Measurements from ENCODE around the gene ACAD11.
A peak's percentile ranks its signal among the peaks of the same experiment; 100 is the strongest.

ACAD11 gene, protein sequence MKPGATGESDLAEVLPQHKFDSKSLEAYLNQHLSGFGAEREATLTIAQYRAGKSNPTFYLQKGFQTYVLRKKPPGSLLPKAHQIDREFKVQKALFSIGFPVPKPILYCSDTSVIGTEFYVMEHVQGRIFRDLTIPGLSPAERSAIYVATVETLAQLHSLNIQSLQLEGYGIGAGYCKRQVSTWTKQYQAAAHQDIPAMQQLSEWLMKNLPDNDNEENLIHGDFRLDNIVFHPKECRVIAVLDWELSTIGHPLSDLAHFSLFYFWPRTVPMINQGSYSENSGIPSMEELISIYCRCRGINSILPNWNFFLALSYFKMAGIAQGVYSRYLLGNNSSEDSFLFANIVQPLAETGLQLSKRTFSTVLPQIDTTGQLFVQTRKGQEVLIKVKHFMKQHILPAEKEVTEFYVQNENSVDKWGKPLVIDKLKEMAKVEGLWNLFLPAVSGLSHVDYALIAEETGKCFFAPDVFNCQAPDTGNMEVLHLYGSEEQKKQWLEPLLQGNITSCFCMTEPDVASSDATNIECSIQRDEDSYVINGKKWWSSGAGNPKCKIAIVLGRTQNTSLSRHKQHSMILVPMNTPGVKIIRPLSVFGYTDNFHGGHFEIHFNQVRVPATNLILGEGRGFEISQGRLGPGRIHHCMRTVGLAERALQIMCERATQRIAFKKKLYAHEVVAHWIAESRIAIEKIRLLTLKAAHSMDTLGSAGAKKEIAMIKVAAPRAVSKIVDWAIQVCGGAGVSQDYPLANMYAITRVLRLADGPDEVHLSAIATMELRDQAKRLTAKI

GRCh38 chr3:132659365-132660051 is at the start of gene ACAD11:
Gene ACAD11 (minus strand): TSS chr3:132659809. CDS start chr3:132659751, 58 bp downstream.
- DNase-seq: peak; percentile 65 to 69

- DNase-seq: no peak
These were observed 44.1 kb upstream of the ACAD11 start for GRCh38 chr3:132703733-132704132.

GRCh38 chr3:132695422-132695821 is 35.8 kb upstream of the ACAD11 start:
- no peak for DNase-seq

DNA sequence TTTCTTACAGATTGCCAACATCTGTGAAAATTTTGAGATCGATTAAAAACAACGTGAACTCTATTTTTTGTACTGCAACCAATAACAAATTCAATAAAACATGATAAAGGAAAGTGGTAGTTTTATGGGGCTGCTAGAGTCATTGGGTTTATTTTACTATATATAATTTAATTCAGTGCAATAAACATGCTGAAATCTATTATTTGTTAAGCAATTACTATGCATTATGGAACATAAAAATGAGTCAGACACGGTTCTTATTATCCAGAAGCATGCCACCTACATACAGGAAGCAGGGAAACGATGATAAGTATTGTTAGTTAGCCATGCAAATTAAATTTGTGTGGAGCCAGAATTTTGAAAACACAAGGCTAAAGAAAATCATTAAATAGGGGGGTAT is 35.4 kb upstream of the ACAD11 start:
- no peak for DNase-seq

DNA sequence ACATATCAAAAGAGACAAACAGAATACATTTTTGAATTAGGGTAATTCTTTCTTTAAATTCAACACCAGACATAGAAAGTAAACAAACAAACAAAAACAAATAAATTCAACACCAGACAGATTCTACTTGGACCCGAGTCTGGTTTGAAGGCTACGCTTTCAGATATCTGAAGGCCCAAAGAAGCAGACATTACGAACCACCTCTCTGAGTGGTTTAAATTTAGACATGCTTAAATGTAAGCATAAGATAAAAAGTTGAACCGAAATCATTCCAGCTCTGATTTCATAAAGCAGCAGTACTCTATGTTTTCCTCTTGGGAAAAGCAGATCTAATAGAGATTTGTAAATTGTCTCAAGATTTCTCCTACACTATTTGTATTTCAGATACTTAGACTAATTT is 30.4 kb upstream of the ACAD11 start:
- no peak for DNase-seq

GRCh38 chr3:132682201-132682600 is 22.6 kb upstream of the ACAD11 start:
- DNase-seq: no peak

DNA sequence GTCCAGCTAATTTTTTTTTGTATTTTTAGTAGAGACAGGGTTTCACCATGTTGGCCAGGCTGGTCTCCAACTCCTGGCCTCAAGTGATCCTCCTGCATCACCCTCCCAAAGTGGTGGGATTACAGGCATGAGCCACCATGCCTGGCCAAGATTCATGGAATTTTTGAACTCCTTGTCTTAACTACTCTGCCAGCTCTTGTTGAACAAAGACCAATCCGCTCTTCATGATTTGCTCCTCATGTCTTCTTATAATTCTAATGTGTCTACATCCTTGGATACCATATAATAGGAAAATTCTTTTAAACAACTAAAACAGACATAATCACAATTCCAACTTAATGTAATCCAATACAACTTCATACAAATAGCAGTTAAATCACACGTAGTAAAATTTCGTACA is 21.8 kb upstream of the ACAD11 start:
- no peak for DNase-seq

GRCh38 chr3:132679911-132680310 is 20.3 kb upstream of the ACAD11 start:
- DNase-seq: no peak

DNA sequence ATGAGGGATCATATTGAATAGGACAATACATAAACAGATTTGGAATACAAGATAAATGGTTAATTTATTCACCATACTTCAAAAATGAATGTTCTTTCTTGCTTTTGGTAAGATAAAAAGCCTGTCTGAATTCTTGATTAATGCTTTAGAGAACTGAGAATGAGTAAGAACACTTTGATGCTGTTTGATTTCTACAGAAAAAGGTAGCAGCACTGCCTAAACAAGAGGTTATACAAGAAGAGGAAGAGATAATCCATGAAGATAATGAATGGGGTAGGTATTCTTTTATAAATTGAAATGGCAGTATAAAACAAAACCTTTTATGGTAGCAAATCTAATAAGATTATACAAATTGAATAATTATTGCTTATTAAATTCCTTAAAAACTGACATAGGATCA is 15.8 kb upstream of the ACAD11 start:
- no peak for DNase-seq

DNA sequence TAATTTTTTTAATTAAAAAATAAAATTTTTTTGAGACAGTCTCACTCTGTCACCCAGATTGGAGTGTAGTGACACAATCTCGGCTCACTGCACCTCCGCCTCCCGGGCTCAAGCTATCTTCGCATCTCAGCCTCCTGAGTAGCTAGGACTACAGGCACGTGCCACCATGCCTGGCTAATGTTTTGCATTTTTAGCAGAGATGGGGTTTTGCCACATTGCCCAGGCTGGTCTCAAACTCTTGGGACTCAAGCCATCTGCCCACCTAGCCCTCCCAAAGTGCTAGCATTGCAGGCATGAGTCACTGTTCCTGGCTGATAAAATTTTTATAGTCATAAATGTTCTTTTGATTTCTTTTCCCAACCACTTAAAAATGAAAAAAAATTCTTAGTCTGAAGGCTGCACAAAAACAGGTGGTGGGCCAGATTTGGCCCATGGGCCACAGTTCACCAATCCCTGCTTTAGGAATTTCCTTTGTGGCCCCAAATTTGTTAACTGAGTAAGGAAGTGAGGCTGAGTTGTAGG is 9.7 kb upstream of the ACAD11 start:
- no peak for DNase-seq

GRCh38 chr3:132665230-132665745 is 5.7 kb upstream of the ACAD11 start:
- no peak for DNase-seq

DNA sequence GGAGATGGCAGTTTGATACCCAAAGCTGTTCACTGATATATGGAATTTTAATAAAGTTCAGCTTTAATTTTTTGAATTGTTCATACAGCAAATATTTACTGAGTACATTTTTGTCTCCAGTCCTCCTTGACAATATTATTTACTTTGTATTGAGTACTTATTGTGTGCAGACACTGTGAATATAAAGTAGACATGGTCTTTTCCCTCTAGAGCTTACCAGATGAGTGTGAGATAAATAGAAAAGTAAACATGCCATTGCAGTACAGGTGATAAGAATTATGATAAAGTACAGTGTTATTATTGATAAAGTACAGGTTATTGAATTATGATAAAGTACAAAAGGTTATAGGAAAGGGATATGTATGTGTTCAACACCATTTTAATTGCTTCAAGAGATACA is 2.6 kb upstream of the ACAD11 start:
- DNase-seq: no peak

GRCh38 chr3:132661101-132661500 is 1.5 kb upstream of the ACAD11 start:
- no peak for DNase-seq

- DNase-seq: no peak
These were observed 1.1 kb upstream of the ACAD11 start for GRCh38 chr3:132660811-132661070.

- peak; percentile 48 to 66 for DNase-seq
These were observed 622 bp upstream of the ACAD11 start, which contains the start of gene UBA5 for GRCh38 chr3:132660052-132660810. Gene UBA5 (plus strand): TSS chr3:132660329. CDS start chr3:132660538, 209 bp downstream.

GRCh38 chr3:132659000-132659364 is 627 bp downstream of the ACAD11 start:
- DNase-seq: peak; percentile 50 to 65

DNA sequence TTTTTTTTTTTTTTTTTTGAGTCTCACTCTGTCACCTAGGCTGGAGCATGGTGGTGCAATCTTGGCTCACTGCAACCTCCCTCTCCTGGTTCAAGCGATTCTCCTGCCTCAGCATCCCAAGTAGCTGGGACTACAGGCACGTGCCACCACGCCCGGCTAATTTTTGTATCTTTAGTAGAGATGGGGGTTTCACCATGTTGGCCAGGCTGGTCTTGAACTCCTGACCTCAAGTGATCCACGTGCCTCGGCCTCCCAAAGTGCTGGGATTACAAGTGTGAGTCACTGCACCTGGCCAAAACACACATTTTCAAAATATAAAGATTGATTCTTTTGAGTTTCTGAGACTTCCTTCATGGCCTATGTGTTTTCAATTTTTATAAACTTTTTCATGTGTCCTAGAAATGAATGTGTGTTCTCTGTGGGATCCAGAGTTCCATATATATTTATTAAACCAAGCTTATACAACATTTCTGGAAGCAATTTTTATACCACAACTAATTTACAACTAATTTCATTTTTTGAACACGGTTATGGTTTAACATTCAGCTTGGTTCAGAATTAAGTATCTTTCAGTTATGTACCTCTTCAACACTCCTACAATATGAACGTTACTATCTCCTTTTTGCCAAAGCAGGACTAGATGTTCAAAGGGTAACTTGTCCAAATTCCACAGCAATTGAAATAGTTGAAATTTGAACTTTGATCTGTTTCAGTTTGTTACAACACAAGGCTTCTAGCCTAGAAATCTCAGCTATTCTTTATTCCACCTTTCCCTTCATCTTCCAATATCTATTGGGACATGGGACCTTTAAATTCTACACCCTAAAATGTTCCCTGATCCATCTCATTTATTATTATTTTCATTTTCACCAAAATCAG is 1.5 kb downstream of the ACAD11 start:
- DNase-seq: no peak

DNA sequence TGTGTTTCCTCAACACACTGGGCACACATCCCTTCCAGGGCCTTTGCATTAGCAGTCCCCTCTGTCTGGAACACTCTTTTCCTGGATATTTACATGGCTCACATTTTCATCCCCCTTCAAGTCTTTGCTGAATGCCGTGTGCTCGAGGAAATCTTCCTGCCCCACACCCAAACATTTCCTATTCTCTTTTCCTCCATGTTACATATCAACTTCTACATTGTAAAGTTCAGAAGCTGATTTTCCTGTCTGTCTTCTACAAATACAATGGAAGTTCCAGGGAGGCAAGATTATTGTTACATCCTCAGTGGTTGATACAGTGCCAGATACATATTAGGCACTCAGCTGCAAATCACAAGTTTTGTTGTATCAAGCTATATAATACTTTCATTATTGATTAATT is 4.1 kb downstream of the ACAD11 start:
- no peak for DNase-seq

DNA sequence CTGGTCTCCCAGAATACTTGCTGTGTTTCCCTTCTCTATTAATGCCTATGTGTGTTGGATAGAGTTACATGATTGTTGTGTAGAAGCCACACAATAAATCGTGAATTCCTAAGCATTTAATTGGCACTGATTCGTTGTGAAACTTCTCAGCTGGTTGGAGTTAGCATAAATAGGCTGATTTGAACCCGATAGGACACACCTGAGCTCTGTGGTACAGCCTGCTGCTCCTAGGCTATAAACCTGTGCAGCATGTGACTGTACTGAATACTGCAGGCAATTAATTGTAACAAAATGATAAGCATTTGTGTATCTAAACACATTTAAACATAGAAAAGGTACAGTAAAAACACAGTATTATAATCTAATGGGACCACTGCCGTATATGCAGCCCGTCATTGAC is 4.9 kb downstream of the ACAD11 start:
- no peak for DNase-seq

GRCh38 chr3:132654190-132654589 is 5.4 kb downstream of the ACAD11 start:
- no peak for DNase-seq

DNA sequence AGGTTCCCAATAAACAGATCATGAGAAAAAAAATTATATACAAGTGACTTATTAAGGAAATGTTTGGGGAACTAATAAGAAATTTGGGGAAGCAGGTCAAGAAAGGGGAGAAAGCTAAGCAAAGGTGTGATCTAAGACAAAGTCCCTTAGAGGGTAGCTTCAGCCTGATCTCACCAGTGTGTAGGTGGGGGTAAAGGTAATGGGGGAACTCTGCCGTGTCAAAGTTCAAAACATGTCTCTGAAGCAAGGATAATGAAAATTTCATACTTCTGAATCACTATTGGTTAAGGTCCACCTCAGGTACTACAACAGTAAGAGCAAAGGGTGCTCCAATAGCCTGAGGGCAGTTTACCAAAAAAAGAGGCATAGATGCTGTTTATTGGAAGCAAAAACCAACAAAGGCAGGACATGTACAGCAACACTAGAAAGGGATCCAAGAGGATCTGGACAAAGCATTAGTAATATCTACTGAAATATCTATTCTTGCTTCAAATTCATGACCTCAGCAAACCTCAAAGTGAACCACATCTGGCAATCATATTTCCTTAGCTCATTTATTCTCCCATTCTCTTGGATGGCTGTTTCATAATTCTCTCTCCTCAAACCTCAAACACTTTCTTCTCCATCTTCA is 6.9 kb downstream of the ACAD11 start:
- DNase-seq: no peak
